GM23248 (cell line): ENCODE measurements around the gene EPB41L4B. TPM values are rescaled to one million over a fixed set of nuclear protein-coding genes. Genes with fewer than 3 reads are reported as not detected.
"Not testable (repeated sequence)": the region's sequence is repeated elsewhere in the genome, so short reads cannot be mapped to it uniquely, and the experiment has no call there.

ENCODE experiments used
- DNase-seq: peaks from one replicate; pipeline ENCODE4 v3.0.0-alpha.2; 2015
- H2AFZ ChIP-seq: fragments of 200-600 bp; sonication (generic); 2 replicates; pipeline ENCODE4 v1.6.1; 2016; ENCODE audit warnings: antibody characterized with exemption
- H3F3A ChIP-seq: fragments of 200-600 bp; sonication (generic); 2 replicates; pipeline ENCODE4 v1.6.1; 2016; ENCODE audit warnings: mild to moderate bottlenecking, antibody characterized with exemption, mixed run types; ENCODE audit not compliant: insufficient read depth
- H3K27ac ChIP-seq: fragments of 200-600 bp; sonication (generic); 2 replicates; pipeline ENCODE4 v1.5.1; 2016; ENCODE audit warnings: mild to moderate bottlenecking
- H3K27me3 ChIP-seq: fragments of 200-600 bp; sonication (generic); replicated peaks from 2 replicates; pipeline ENCODE4 v1.6.1; 2016; ENCODE audit warnings: mild to moderate bottlenecking; ENCODE audit not compliant: insufficient read depth
- H3K36me3 ChIP-seq: fragments of 200-600 bp; sonication (generic); 2 replicates; pipeline ENCODE4 v1.6.1; 2016; ENCODE audit warnings: low read depth, mild to moderate bottlenecking
- H3K4me1 ChIP-seq: fragments of 200-600 bp; sonication (generic); 2 replicates; pipeline ENCODE4 v1.6.1; 2016; ENCODE audit warnings: mild to moderate bottlenecking; ENCODE audit not compliant: insufficient read depth
- H3K4me2 ChIP-seq: fragments of 200-600 bp; sonication (generic); one replicate; pipeline ENCODE4 v1.6.1; 2016; ENCODE audit warnings: mild to moderate bottlenecking; ENCODE audit not compliant: unreplicated experiment
- H3K4me3 ChIP-seq: fragments of 200-600 bp; sonication (generic); 2 replicates; pipeline ENCODE4 v1.5.1; 2016; ENCODE audit warnings: mild to moderate bottlenecking
- H3K79me2 ChIP-seq: fragments of 200-600 bp; sonication (generic); 2 replicates; pipeline ENCODE4 v1.6.1; 2016; ENCODE audit warnings: mild to moderate bottlenecking; ENCODE audit not compliant: insufficient read depth
- H3K9ac ChIP-seq: fragments of 200-600 bp; sonication (generic); 2 replicates; pipeline ENCODE4 v1.6.1; 2016; ENCODE audit warnings: mild to moderate bottlenecking
- H3K9me2 ChIP-seq: fragments of 200-600 bp; sonication (generic); 2 replicates; pipeline ENCODE4 v1.6.1; 2016; ENCODE audit warnings: mixed run types, mild to moderate bottlenecking, moderate library complexity; ENCODE audit not compliant: insufficient read depth
- H3K9me3 ChIP-seq: fragments of 200-600 bp; sonication (generic); one replicate; pipeline ENCODE4 v1.6.1; 2017; ENCODE audit warnings: low read depth
- H4K20me1 ChIP-seq: fragments of 200-600 bp; sonication (generic); 2 replicates; pipeline ENCODE4 v1.6.0; 2016; ENCODE audit not compliant: insufficient read depth
- EZH2 ChIP-seq: fragments of 200-600 bp; sonication (generic); IDR thresholded peaks from 2 replicates; pipeline ENCODE4 v1.6.1; 2018; ENCODE audit warnings: antibody characterized with exemption, mild to moderate bottlenecking; ENCODE audit not compliant: insufficient read depth, poor library complexity, severe bottlenecking
- EZH2phosphoT487 ChIP-seq: fragments of 200-600 bp; sonication (generic); IDR thresholded peaks from 2 replicates; pipeline ENCODE4 v1.6.1; 2018; ENCODE audit warnings: antibody characterized with exemption, moderate library complexity, mild to moderate bottlenecking, low read depth; ENCODE audit not compliant: insufficient read depth
- WGBS, 2 experiments: methylation state at CpG; one replicate each; pipeline ENCODE4 v1.1.6; 2015 to 2017; ENCODE audit warnings: low lambda C conversion rate in 2 of 2, low coverage in 1 of 2; ENCODE audit errors: missing lambda C conversion rate in 2 of 2; 5-methylcytosine and 5-hydroxymethylcytosine counted together
- in situ Hi-C: fragments of 300-500 bp; cut with MboI; formaldehyde crosslinking; loops from 2 replicates; pipeline ENCODE4 v1.15.0; 2020
- polyA plus RNA-seq: library from polyadenylated mRNA; unstranded; fragments of >200 nt; fragmentation: Nextera tagmentation; extraction: Ambion mirVana; gene quantifications from 2 replicates; pipeline ENCODE4 v1.2.1, GENCODE V29; 2016
- total RNA-seq: library from RNA; depleted of rRNA; stranded (reverse); fragments of >200 nt; shearing (Covaris generic); gene quantifications from 2 replicates; pipeline ENCODE4 v1.2.3, GENCODE V29; 2014

Gene EPB41L4B
- total and polyA plus RNA-seq, 2 experiments from 2014 or later, result 0.33 to 0.76 TPM

- WGBS, 2 experiments, result 25 to 26% methylated on average over 3 of the region's 3 CpGs
Observed at GRCh38 chr9:109346904-109347303, 26.0 kb upstream of the EPB41L4B start.

GRCh38 chr9:109344866-109345265 is 24.0 kb upstream of the EPB41L4B start:
- TF ChIP-seq EZH2phosphoT487, result no peak
- TF ChIP-seq EZH2, result no peak
- no peak for DNase-seq
- no peaks in the 10 kb centered on the region for H3K9me3 ChIP-seq
- H3K4me1 ChIP-seq, result peaks cover 12% of the 10 kb centered on the region
- H3F3A ChIP-seq, result peaks cover 14% of the 10 kb centered on the region
- H3K27ac ChIP-seq, result no peak overlapping the region
- no peaks in the 10 kb centered on the region for H3K36me3 ChIP-seq
- H4K20me1 ChIP-seq, result no peaks in the 10 kb centered on the region
- in situ Hi-C loops, result no loop called here
- no peaks in the 10 kb centered on the region for H3K9me2 ChIP-seq
- no peak overlapping the region for H3K9ac ChIP-seq
- WGBS, 2 experiments, result 71 to 80% methylated on average over 3 of the region's 3 CpGs
- H3K4me3 ChIP-seq, result no peak overlapping the region
- no peaks in the 10 kb centered on the region for H3K79me2 ChIP-seq
- no peak overlapping the region for H3K4me2 ChIP-seq
- no peak overlapping the region for H2AFZ ChIP-seq
- H3K27me3 ChIP-seq, result peaks cover 19% of the 10 kb centered on the region

More at GRCh38 chr9:109346904-109347303, 26.0 kb upstream of the EPB41L4B start:
- Histone ChIP-seq H3K9ac (no peak overlapping the region), H2AFZ (no peak overlapping the region), H3K36me3 (no peaks in the 10 kb centered on the region), H3F3A (peaks cover 20% of the 10 kb centered on the region), H3K9me2 (no peaks in the 10 kb centered on the region), H3K27me3 (peaks cover 29% of the 10 kb centered on the region), H3K79me2 (no peaks in the 10 kb centered on the region), H3K4me1 (peaks cover 14% of the 10 kb centered on the region), H3K27ac (no peak overlapping the region), H3K9me3 (no peaks in the 10 kb centered on the region), H3K4me2 (no peak overlapping the region), H4K20me1 (no peaks in the 10 kb centered on the region), H3K4me3 (no peak overlapping the region)
- no peak for TF ChIP-seq EZH2phosphoT487
- TF ChIP-seq EZH2, result no peak
- in situ Hi-C loops, result no loop called here
- no peak for DNase-seq

- Histone ChIP-seq H3K4me3 (no peak overlapping the region), H4K20me1 (no peaks in the 10 kb centered on the region), H3K27me3 (peaks cover 28% of the 10 kb centered on the region), H3K79me2 (no peaks in the 10 kb centered on the region), H3K27ac (no peak overlapping the region), H3K4me1 (no peaks in the 10 kb centered on the region), H3K36me3 (no peaks in the 10 kb centered on the region), H3K4me2 (no peak overlapping the region), H3K9ac (no peak overlapping the region), H2AFZ (no peak overlapping the region), H3K9me2 (no peaks in the 10 kb centered on the region), H3F3A (no peaks in the 10 kb centered on the region), H3K9me3 (no peaks in the 10 kb centered on the region)
- TF ChIP-seq EZH2phosphoT487, result no peak
- no peak for TF ChIP-seq EZH2
- in situ Hi-C loops, result no loop called here
- DNase-seq, result no peak
- WGBS, 2 experiments, result 85 to 87% methylated on average over 4 of the region's 4 CpGs
Observed at GRCh38 chr9:109342878-109343277, 22.0 kb upstream of the EPB41L4B start.

GRCh38 chr9:109341561-109341960 is 20.7 kb upstream of the EPB41L4B start:
- Histone ChIP-seq H2AFZ (no peak overlapping the region), H3K4me3 (no peak overlapping the region), H3K4me2 (no peak overlapping the region), H3K79me2 (no peaks in the 10 kb centered on the region), H3K36me3 (no peaks in the 10 kb centered on the region), H3K9me2 (no peaks in the 10 kb centered on the region), H3K9me3 (no peaks in the 10 kb centered on the region), H3K4me1 (no peaks in the 10 kb centered on the region), H3K27ac (no peak overlapping the region), H4K20me1 (no peaks in the 10 kb centered on the region), H3F3A (no peaks in the 10 kb centered on the region), H3K9ac (no peak overlapping the region), H3K27me3 (peaks cover 26% of the 10 kb centered on the region)
- 46 to 48% methylated on average over 6 of the region's 6 CpGs for WGBS, 2 experiments
- no peak for DNase-seq
- TF ChIP-seq EZH2 (no peak), EZH2phosphoT487 (no peak)
- in situ Hi-C loops, result no loop called here

- in situ Hi-C loops, H2AFZ ChIP-seq, H3K4me1 ChIP-seq, H4K20me1 ChIP-seq, H3K9me3 ChIP-seq, H3K9ac ChIP-seq, H3F3A ChIP-seq, H3K27ac ChIP-seq, H3K36me3 ChIP-seq, H3K9me2 ChIP-seq, H3K4me2 ChIP-seq, H3K79me2 ChIP-seq, DNase-seq, H3K4me3 ChIP-seq: not testable (repeated sequence)
- 82 to 90% methylated on average over 7 of the region's 7 CpGs for WGBS, 2 experiments
- peaks cover 28% of the 10 kb centered on the region for H3K27me3 ChIP-seq
Observed at GRCh38 chr9:109340979-109341378, 20.1 kb upstream of the EPB41L4B start.
